Lung (tissue), 12 donors: Measurements from ENCODE around the gene PEX5L. TPM values are rescaled to one million over a fixed set of nuclear protein-coding genes. Genes with fewer than 3 reads are reported as not detected.

Experiments
- ATAC-seq: fragments of 200-7000 bp; cut with Tn5 transposase; one replicate; pipeline ENCODE4 v1.9.1; 2020; ENCODE audit warnings: moderate number of reproducible peaks; ENCODE audit not compliant: insufficient read depth, low FRiP score
- DNase-seq, 3 donors: peaks; one replicate each; pipeline ENCODE4 v3.0.0-alpha.2; 2013 to 2017
- H3K27ac ChIP-seq, 2 donors: one replicate each; pipeline ENCODE4 v1.5.1; 2013; ENCODE audit warnings: mild to moderate bottlenecking in 2 of 2, moderate library complexity in 2 of 2, control low read depth in 1 of 2, inconsistent platforms in 1 of 2, low read depth in 1 of 2, low read length in 1 of 2
- H3K27me3 ChIP-seq, 3 donors: one replicate each; pipeline ENCODE4 v1.5.1; 2013; ENCODE audit warnings: low read length in 2 of 3; ENCODE audit not compliant: control insufficient read depth in 3 of 3, insufficient read depth in 3 of 3
- H3K36me3 ChIP-seq, 4 donors: one replicate each; pipeline ENCODE4 v1.5.1; 2013; ENCODE audit warnings: low read length in 4 of 4, mild to moderate bottlenecking in 1 of 4, moderate library complexity in 1 of 4; ENCODE audit not compliant: control insufficient read depth in 4 of 4, insufficient read depth in 4 of 4
- H3K4me1 ChIP-seq, 5 donors: one replicate each; pipeline ENCODE4 v1.5.1; 2013; ENCODE audit warnings: low read length in 5 of 5, mild to moderate bottlenecking in 2 of 5, moderate library complexity in 1 of 5; ENCODE audit not compliant: control insufficient read depth in 5 of 5, insufficient read depth in 5 of 5
- H3K4me3 ChIP-seq: one replicate; pipeline ENCODE4 v1.5.1; 2013; ENCODE audit warnings: mild to moderate bottlenecking, control low read depth, moderate library complexity
- H3K9ac ChIP-seq, 2 donors: one replicate each; pipeline ENCODE4 v1.5.1; 2013; ENCODE audit warnings: low read length in 2 of 2, control low read depth in 1 of 2; ENCODE audit not compliant: insufficient read depth in 1 of 2
- H3K9me3 ChIP-seq, 4 donors: one replicate each; pipeline ENCODE4 v1.5.1; 2013; ENCODE audit warnings: low read length in 3 of 4, mild to moderate bottlenecking in 1 of 4, moderate library complexity in 1 of 4; ENCODE audit not compliant: control insufficient read depth in 4 of 4, insufficient read depth in 3 of 4
- CTCF ChIP-seq: IDR thresholded peaks from 2 replicates; pipeline ENCODE4 v1.5.1; 2012; ENCODE audit warnings: mild to moderate bottlenecking; ENCODE audit errors: control extremely low read depth, extremely low read depth
- WGBS, 2 donors: extraction: QIAGEN DNeasy Blood & Tissue Kit; methylation state at CpG; one replicate each; pipeline ENCODE4 v1.1.7; 2013; 5-methylcytosine and 5-hydroxymethylcytosine counted together
- polyA plus RNA-seq, 2 donors: library from polyadenylated mRNA; stranded (reverse); fragments of 200-250 nt; gene quantifications; one replicate each; pipeline ENCODE4 v1.2.1, GENCODE V29; 2013
- total RNA-seq, 2 donors: library from RNA; depleted of rRNA in 1 of 2; stranded (reverse); fragments of >200 nt in 1 of 2; gene quantifications; one replicate each; pipeline ENCODE4 v1.2.1, GENCODE V29; 2014 to 2021
- donor health status: control.
- donor health status: control.
- donor health status: Bipolar disorder and iron deficiency.
- donor health status: healthy.
- donor health status: DM: yes; HTN: yes; CAD: no.

The PEX5L gene
- total and polyA plus RNA-seq, 4 donors, result 0.02 to 0.80 (median 0.09) TPM

- H3K9ac ChIP-seq, result no peak overlapping the region
- peak in 2 of 3 donors; percentile 8 to 10 for DNase-seq
- TF ChIP-seq CTCF, result no peak
- 55 to 62% methylated on average over 6 of the region's 6 CpGs for WGBS, 2 donors
- H3K27me3 ChIP-seq, result no peaks in the 10 kb centered on the region
- H3K27ac ChIP-seq, result no peak overlapping the region
- no peak overlapping the region for H3K4me3 ChIP-seq
- no peak for ATAC-seq
- H3K9me3 ChIP-seq, result no peaks in the 10 kb centered on the region
- H3K36me3 ChIP-seq, result peaks cover 0 to 9% (median 5%) of the 10 kb centered on the region in 4 donors
- no peaks in the 10 kb centered on the region for H3K4me1 ChIP-seq
Observed at GRCh38 chr3:179750720-179751328, 285.9 kb downstream of the PEX5L start.

- WGBS, 2 donors, result 66 to 80% methylated on average over 5 of the region's 5 CpGs
Observed at GRCh38 chr3:179745716-179746115, 291.0 kb downstream of the PEX5L start.

GRCh38 chr3:179745079-179745478, 291.7 kb downstream of the PEX5L start:
- peaks cover 10 to 15% (median 12%) of the 10 kb centered on the region in 4 donors for H3K36me3 ChIP-seq
- WGBS, 2 donors, result 91 to 92% methylated on average over 4 of the region's 4 CpGs
- ATAC-seq (no peak), DNase-seq (no peak)
- H3K27ac ChIP-seq, result no peak overlapping the region
- H3K4me3 ChIP-seq, result no peak overlapping the region
- TF ChIP-seq CTCF, result no peak
- H3K9ac ChIP-seq, result no peak overlapping the region
- H3K9me3 ChIP-seq, result no peaks in the 10 kb centered on the region
- no peaks in the 10 kb centered on the region for H3K27me3 ChIP-seq
- H3K4me1 ChIP-seq, result peaks cover 0 to 1% (median 0%) of the 10 kb centered on the region in 5 donors

More at GRCh38 chr3:179745716-179746115, 291.0 kb downstream of the PEX5L start:
- Histone ChIP-seq H3K27ac (no peak overlapping the region), H3K27me3 (no peaks in the 10 kb centered on the region), H3K9me3 (no peaks in the 10 kb centered on the region), H3K9ac (no peak overlapping the region), H3K4me3 (no peak overlapping the region), H3K36me3 (peaks cover 5 to 15% (median 10%) of the 10 kb centered on the region in 4 donors), H3K4me1 (peaks cover 0 to 1% (median 0%) of the 10 kb centered on the region in 5 donors)
- no peak for ATAC-seq
- TF ChIP-seq CTCF, result no peak
- DNase-seq, result no peak
